AG08396 (cell line): ENCODE results near the gene ZSCAN10.
"Not testable (repeated sequence)": the region's sequence is repeated elsewhere in the genome, so short reads cannot be mapped to it uniquely, and the experiment has no call there.

Experiments
- DNase-seq: peaks from one replicate; pipeline ENCODE4 v3.0.0; 2012; ENCODE audit warnings: low spot score, mixed read lengths

ZSCAN10 gene

GRCh38 chr16:3085868-3086595, 13.1 kb downstream of the ZSCAN10 start:
- DNase-seq: no peak

- DNase-seq: no peak
Measured at GRCh38 chr16:3084969-3085670, 14.0 kb downstream of the ZSCAN10 start.

- no peak for DNase-seq
Measured at GRCh38 chr16:3084491-3084890, 14.6 kb downstream of the ZSCAN10 start.

- not testable (repeated sequence) for DNase-seq
Measured at GRCh38 chr16:3083408-3083807, 15.7 kb downstream of the ZSCAN10 start.

- not testable (repeated sequence) for DNase-seq
Measured at GRCh38 chr16:3081957-3082356, 17.1 kb downstream of the ZSCAN10 start.

DNA sequence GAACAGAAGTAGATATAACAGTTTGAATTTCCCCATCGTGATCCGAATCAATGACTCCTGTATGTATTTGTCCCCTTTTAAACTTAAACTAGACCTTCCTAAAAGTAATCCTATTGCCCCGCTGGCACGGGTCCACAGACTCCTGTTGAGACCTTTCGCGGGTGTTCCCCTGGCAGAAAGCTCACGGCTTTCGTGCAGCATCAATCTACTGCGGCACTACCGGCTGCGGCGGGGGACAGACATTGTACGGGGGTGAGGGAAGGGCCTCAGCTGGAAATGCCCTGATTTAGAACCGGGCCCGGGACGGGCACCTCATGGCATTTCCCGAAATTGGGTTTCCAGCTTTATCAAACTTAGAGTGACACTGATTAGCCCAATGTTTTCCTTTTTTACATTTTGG, 19.1 kb downstream of the ZSCAN10 start:
- DNase-seq: no peak

DNA sequence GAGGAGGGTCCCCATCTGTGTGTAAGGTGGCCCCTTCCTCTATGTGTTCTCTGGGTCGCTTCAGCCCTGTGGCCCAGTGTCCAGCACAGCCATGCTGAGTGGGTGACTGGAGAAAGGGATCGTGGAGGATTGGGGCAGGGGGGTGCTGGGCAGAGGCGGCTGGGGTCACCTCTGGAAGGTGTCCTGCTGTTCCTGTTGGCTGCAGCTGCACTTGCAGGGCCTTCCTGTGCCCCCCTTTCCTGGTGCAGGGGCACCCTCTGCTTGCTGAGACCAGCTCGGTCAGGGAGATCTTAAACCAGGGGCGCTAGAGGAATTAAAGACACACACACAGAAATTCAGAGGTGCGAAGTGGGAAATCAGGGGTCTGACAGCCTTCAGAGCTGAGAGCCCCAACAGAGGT, 22.5 kb downstream of the ZSCAN10 start:
- no peak for DNase-seq

DNA sequence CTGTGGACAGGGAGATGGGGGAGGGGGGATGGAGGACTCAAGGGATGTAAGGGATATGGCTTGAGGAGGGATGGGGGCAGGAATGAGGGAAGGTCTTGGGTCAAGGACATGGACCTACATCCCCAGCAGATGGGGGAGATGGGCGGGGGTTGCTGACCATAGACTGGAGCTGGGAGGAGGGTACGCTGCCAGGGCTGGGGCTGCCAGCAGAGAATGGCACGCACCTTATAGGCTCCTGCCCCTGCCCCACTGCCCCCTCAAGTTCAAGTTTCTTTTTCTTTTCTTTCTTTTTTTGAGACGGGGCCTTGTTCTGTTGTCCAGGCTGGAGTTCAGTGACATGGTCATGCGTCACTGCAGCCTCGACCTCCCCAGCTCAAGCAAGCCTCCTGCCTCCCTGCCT, 23.1 kb downstream of the ZSCAN10 start:
- DNase-seq: not testable (repeated sequence)

GRCh38 chr16:3075523-3075915, 23.6 kb downstream of the ZSCAN10 start:
- no peak for DNase-seq

GRCh38 chr16:3074860-3075522, 24.1 kb downstream of the ZSCAN10 start:
- DNase-seq: no peak

GRCh38 chr16:3073448-3073847, 25.6 kb downstream of the ZSCAN10 start:
- no peak for DNase-seq

- not testable (repeated sequence) for DNase-seq
Measured at GRCh38 chr16:3072576-3073263, 26.4 kb downstream of the ZSCAN10 start.

- not testable (repeated sequence) for DNase-seq
Measured at GRCh38 chr16:3072148-3072547, 26.9 kb downstream of the ZSCAN10 start.

GRCh38 chr16:3071655-3072054, 27.4 kb downstream of the ZSCAN10 start:
- DNase-seq: no peak

GRCh38 chr16:3070608-3071111, 28.4 kb downstream of the ZSCAN10 start:
- DNase-seq: no peak

- DNase-seq: not testable (repeated sequence)
Measured at GRCh38 chr16:3069146-3069545, 29.9 kb downstream of the ZSCAN10 start.

GRCh38 chr16:3068487-3068886, 30.6 kb downstream of the ZSCAN10 start:
- DNase-seq: no peak

GRCh38 chr16:3066440-3066748, 32.7 kb downstream of the ZSCAN10 start:
- DNase-seq: no peak

DNA sequence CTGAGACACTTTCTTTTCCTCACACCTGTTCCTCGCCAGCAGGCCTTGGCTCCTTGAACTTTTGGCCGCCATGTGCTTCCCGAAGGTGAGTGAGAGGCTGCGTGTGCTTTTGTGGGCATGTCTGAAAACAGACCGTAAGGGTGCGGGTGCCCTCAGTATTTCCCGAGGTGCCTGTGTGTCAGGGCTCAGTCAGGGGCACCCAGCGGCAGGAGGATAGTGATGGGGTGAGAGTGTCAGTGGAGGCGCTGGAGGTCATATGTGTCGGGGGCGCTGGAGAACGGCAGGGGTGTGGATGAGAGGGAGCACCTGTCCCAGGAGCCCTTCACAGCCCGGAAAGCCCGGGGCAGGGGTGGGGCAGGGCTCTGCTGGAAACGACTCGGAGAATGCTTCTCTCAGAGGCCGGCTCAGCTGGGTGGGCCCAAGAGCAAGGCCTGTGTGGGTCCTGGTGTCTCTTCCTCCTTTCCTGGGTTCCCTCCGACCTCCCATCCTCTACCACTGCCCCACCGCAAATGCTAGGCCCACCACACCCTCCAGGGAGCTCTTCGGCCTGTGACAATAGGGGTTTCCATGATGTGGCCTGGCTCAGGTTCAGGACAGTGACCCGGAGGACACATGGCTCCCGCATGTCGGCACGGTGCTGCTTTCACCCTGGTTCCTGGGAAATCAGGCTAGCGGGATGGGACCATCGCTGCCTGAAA, 33.2 kb downstream of the ZSCAN10 start:
- DNase-seq: no peak

- peak; percentile 89 for DNase-seq
Measured at GRCh38 chr16:3065069-3065741, 33.9 kb downstream of the ZSCAN10 start, which contains the start of gene IL32. Gene IL32 (plus strand): TSS chr16:3065640. CDS start chr16:3065812, 172 bp downstream.
